T-helper 2 cell treated with Interferon-gamma antibody and Interleukin-4, amounts not matched to agents 100 ng/mL and 5 ng/mL, for 36 hours (primary cell): ENCODE data around the gene KIAA0408. TPM values are rescaled to one million over a fixed set of nuclear protein-coding genes. Genes with fewer than 3 reads are reported as not detected.

Experiments
- intact Hi-C: fragments of 100-400 bp; cut with micrococcal nuclease; formaldehyde crosslinking; loops from one replicate; pipeline ENCODE4 v1.15.1; 2023
- total RNA-seq: library from RNA; stranded (reverse); gene quantifications from 2 replicates; pipeline ENCODE4 v1.2.3, GENCODE V29; 2022

The KIAA0408 gene
- 10.4 and 11.2 TPM in 2 replicates for total RNA-seq

- intact Hi-C loops, result no loop called here
These were observed at the start of gene KIAA0408 for GRCh38 chr6:127459231-127459641. Gene KIAA0408 (minus strand): TSS chr6:127459389. CDS start chr6:127453981, 5,408 bp downstream.

GRCh38 chr6:127506894-127507293, 47.7 kb upstream of the KIAA0408 start:
- intact Hi-C loops, result no loop called here

- intact Hi-C loops, result no loop called here
These were observed 43.8 kb upstream of the KIAA0408 start for GRCh38 chr6:127503022-127503421.

GRCh38 chr6:127497410-127497809, 38.2 kb upstream of the KIAA0408 start:
- intact Hi-C loops, result no loop called here

- intact Hi-C loops, result no loop called here
These were observed 37.3 kb upstream of the KIAA0408 start for GRCh38 chr6:127496471-127496870.

- intact Hi-C loops, result no loop called here
These were observed 35.1 kb upstream of the KIAA0408 start for GRCh38 chr6:127494240-127494767.

GRCh38 chr6:127489248-127489647, 30.1 kb upstream of the KIAA0408 start:
- intact Hi-C loops, result no loop called here

- intact Hi-C loops, result no loop called here
These were observed 27.7 kb upstream of the KIAA0408 start for GRCh38 chr6:127486934-127487333.

- intact Hi-C loops, result loop anchor here (1.0 kb wide), 2 partner anchors 24 to 32 kb away; no protein-coding TSS in a partner anchor
These were observed 25.1 kb upstream of the KIAA0408 start for GRCh38 chr6:127484212-127484863.

- intact Hi-C loops, result loop anchor here (1.0 kb wide), 2 partner anchors 23 to 33 kb away; no protein-coding TSS in a partner anchor
These were observed 24.3 kb upstream of the KIAA0408 start for GRCh38 chr6:127483399-127484055.

GRCh38 chr6:127482325-127482724, 23.1 kb upstream of the KIAA0408 start:
- intact Hi-C loops, result no loop called here

GRCh38 chr6:127481628-127482027, 22.4 kb upstream of the KIAA0408 start:
- intact Hi-C loops, result no loop called here

GRCh38 chr6:127481111-127481510, 21.9 kb upstream of the KIAA0408 start:
- intact Hi-C loops, result no loop called here

GRCh38 chr6:127477658-127478057, 18.5 kb upstream of the KIAA0408 start:
- intact Hi-C loops, result no loop called here

GRCh38 chr6:127475823-127476176, 16.6 kb upstream of the KIAA0408 start:
- intact Hi-C loops, result no loop called here

- intact Hi-C loops, result no loop called here
These were observed 16.1 kb upstream of the KIAA0408 start for GRCh38 chr6:127475135-127475822.

GRCh38 chr6:127471379-127472255, 12.4 kb upstream of the KIAA0408 start:
- intact Hi-C loops, result no loop called here

GRCh38 chr6:127468936-127469335, 9.7 kb upstream of the KIAA0408 start:
- intact Hi-C loops, result loop anchor here (10.0 kb wide), 1 partner anchor 176 kb away; no protein-coding TSS in a partner anchor

GRCh38 chr6:127466416-127466815, 7.2 kb upstream of the KIAA0408 start:
- intact Hi-C loops, result loop anchor here (10.0 kb wide), 1 partner anchor 178 kb away; no protein-coding TSS in a partner anchor

GRCh38 chr6:127464881-127465459, 5.8 kb upstream of the KIAA0408 start:
- intact Hi-C loops, result loop anchor here (1.0 to 10.0 kb wide), 4 partner anchors 51 to 180 kb away; no protein-coding TSS in a partner anchor
